Neural progenitor cell (in vitro differentiated cells): Measurements from ENCODE around the gene CFAP92. TPM values are rescaled to one million over a fixed set of nuclear protein-coding genes. Genes with fewer than 3 reads are reported as not detected.

ENCODE experiments used
- DNase-seq: peaks from one replicate; pipeline ENCODE4 v3.0.0-alpha.2; 2016; ENCODE audit warnings: low spot score
- H2AFZ ChIP-seq: fragments of 200-600 bp; sonication (generic); replicated peaks from 2 replicates; pipeline ENCODE4 v1.6.1; 2016; ENCODE audit warnings: antibody characterized with exemption
- H3F3A ChIP-seq: fragments of 200-600 bp; sonication (generic); 2 replicates; pipeline ENCODE4 v1.6.1; 2016; ENCODE audit warnings: antibody characterized with exemption, low read depth
- H3K27ac ChIP-seq: fragments of 200-600 bp; sonication (generic); 2 replicates; pipeline ENCODE4 v1.5.1; 2016; ENCODE audit warnings: mild to moderate bottlenecking
- H3K27me3 ChIP-seq: fragments of 200-600 bp; sonication (generic); 2 replicates; pipeline ENCODE4 v1.6.1; 2016; ENCODE audit warnings: mild to moderate bottlenecking, moderate library complexity
- H3K36me3 ChIP-seq: fragments of 200-600 bp; sonication (generic); 2 replicates; pipeline ENCODE4 v1.5.1; 2016
- H3K4me1 ChIP-seq: fragments of 200-600 bp; sonication (generic); 2 replicates; pipeline ENCODE4 v1.6.1; 2016; ENCODE audit warnings: mixed run types
- H3K4me2 ChIP-seq: fragments of 200-600 bp; sonication (generic); 2 replicates; pipeline ENCODE4 v1.6.1; 2016
- H3K4me3 ChIP-seq: fragments of 200-600 bp; sonication (generic); 2 replicates; pipeline ENCODE4 v1.5.1; 2016
- H3K79me2 ChIP-seq: fragments of 200-600 bp; sonication (generic); 2 replicates; pipeline ENCODE4 v1.6.1; 2016; ENCODE audit warnings: low read depth
- H3K9ac ChIP-seq: fragments of 200-600 bp; sonication (generic); 2 replicates; pipeline ENCODE4 v1.6.1; 2016
- H3K9me3 ChIP-seq: fragments of 200-600 bp; sonication (generic); 2 replicates; pipeline ENCODE4 v1.5.1; 2016; ENCODE audit warnings: low read depth
- H4K20me1 ChIP-seq: fragments of 200-600 bp; sonication (generic); 2 replicates; pipeline ENCODE4 v1.6.1; 2016; ENCODE audit warnings: low read depth
- H3K27ac Mint-ChIP-seq: 3 replicates; pipeline ENCODE4 v1.8.0; 2021; ENCODE audit warnings: mixed read lengths
- H3K27me3 Mint-ChIP-seq: 2 replicates; pipeline ENCODE4 v1.8.0; 2022; ENCODE audit warnings: low read depth, mild to moderate bottlenecking, inconsistent platforms, moderate library complexity, mixed read lengths; ENCODE audit not compliant: insufficient read depth
- H3K36me3 Mint-ChIP-seq: 3 replicates; pipeline ENCODE4 v1.8.0; 2021; ENCODE audit warnings: mixed read lengths
- H3K4me1 Mint-ChIP-seq: 3 replicates; pipeline ENCODE4 v1.8.0; 2021; ENCODE audit warnings: mixed read lengths
- H3K4me3 Mint-ChIP-seq: 3 replicates; pipeline ENCODE4 v1.8.0; 2021; ENCODE audit warnings: mild to moderate bottlenecking, moderate library complexity, mixed read lengths
- H3K9me3 Mint-ChIP-seq: 3 replicates; pipeline ENCODE4 v1.8.0; 2020; ENCODE audit warnings: mixed read lengths
- CTCF ChIP-seq: fragments of 200-600 bp; sonication (generic); IDR thresholded peaks from 2 replicates; pipeline ENCODE4 v1.5.1; 2017; ENCODE audit warnings: antibody characterized with exemption, mild to moderate bottlenecking
- EZH2 ChIP-seq: fragments of 200-600 bp; sonication (generic); IDR thresholded peaks from 2 replicates; pipeline ENCODE4 v1.6.1; 2017; ENCODE audit warnings: antibody characterized with exemption, mild to moderate bottlenecking, moderate library complexity
- EZH2phosphoT487 ChIP-seq: fragments of 200-600 bp; sonication (generic); IDR thresholded peaks from 2 replicates; pipeline ENCODE4 v1.6.1; 2017; ENCODE audit warnings: antibody characterized with exemption
- total RNA-seq: library from RNA; depleted of rRNA; stranded (reverse); fragments of >200 nt; gene quantifications from 2 replicates; pipeline ENCODE4 v1.2.3, GENCODE V29; 2015; ENCODE audit warnings: low replicate concordance

The CFAP92 gene
- total RNA-seq, 1 donor from 2014 or later: 5.5 TPM

- no peaks in the 10 kb centered on the region for H3K4me1 Mint-ChIP-seq
- peaks cover 70% of the 10 kb centered on the region for H3K36me3 Mint-ChIP-seq
- H3K4me3 Mint-ChIP-seq: no peak overlapping the region
- Histone ChIP-seq H3K4me3 (no peak overlapping the region), H3K36me3 (no peaks in the 10 kb centered on the region), H2AFZ (no peak overlapping the region), H3K9me3 (peaks cover 4% of the 10 kb centered on the region), H3K27ac (no peak overlapping the region), H3K9ac (no peak overlapping the region), H3K4me2 (no peak overlapping the region), H3K4me1 (no peaks in the 10 kb centered on the region), H3K27me3 (no peaks in the 10 kb centered on the region), H3F3A (no peaks in the 10 kb centered on the region), H3K79me2 (no peaks in the 10 kb centered on the region), H4K20me1 (no peaks in the 10 kb centered on the region)
- H3K9me3 Mint-ChIP-seq: peaks cover 80% of the 10 kb centered on the region
- DNase-seq: no peak
- H3K27ac Mint-ChIP-seq: no peak overlapping the region
- no peak for TF ChIP-seq EZH2
- TF ChIP-seq EZH2phosphoT487: no peak
- TF ChIP-seq CTCF: no peak
- H3K27me3 Mint-ChIP-seq: peaks cover 14% of the 10 kb centered on the region
These were observed 70.3 kb downstream of the CFAP92 start for GRCh38 chr3:128923576-128923975.

- no peak overlapping the region for H3K4me3 Mint-ChIP-seq
- Histone ChIP-seq H3K4me3 (no peak overlapping the region), H3K79me2 (no peaks in the 10 kb centered on the region), H3F3A (no peaks in the 10 kb centered on the region), H3K9ac (no peak overlapping the region), H3K4me1 (no peaks in the 10 kb centered on the region), H4K20me1 (no peaks in the 10 kb centered on the region), H3K27me3 (no peaks in the 10 kb centered on the region), H3K36me3 (no peaks in the 10 kb centered on the region), H3K4me2 (no peak overlapping the region), H2AFZ (no peak overlapping the region), H3K9me3 (peaks cover 4% of the 10 kb centered on the region), H3K27ac (no peak overlapping the region)
- H3K4me1 Mint-ChIP-seq: no peaks in the 10 kb centered on the region
- H3K9me3 Mint-ChIP-seq: peaks cover 77% of the 10 kb centered on the region
- H3K36me3 Mint-ChIP-seq: peaks cover 70% of the 10 kb centered on the region
- no peak overlapping the region for H3K27ac Mint-ChIP-seq
- DNase-seq: no peak
- peaks cover 14% of the 10 kb centered on the region for H3K27me3 Mint-ChIP-seq
- TF ChIP-seq EZH2phosphoT487 (no peak), EZH2 (no peak), CTCF (no peak)
These were observed 70.9 kb downstream of the CFAP92 start for GRCh38 chr3:128922804-128923459.

DNA sequence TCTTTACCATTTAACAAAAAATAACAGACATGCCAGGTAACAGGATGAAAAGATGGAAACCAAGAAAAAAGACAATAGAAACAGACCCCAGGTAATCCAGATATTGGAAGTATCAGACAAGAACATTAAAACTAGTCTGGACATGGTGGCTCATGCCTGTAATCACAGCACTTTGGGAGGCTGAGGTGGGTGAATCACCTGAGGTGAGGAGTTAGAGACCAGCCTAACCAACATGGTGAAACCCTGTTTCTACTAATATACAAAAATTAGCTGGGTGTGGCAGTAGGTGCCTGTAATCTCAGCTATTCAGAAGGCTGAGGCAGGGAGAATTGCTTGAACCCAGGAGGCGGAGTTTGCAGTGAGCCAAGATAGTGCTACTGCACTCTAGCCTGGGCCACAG lies 73.9 kb downstream of the CFAP92 start:
- Histone ChIP-seq H2AFZ (no peak overlapping the region), H3K9ac (no peak overlapping the region), H3K4me2 (no peak overlapping the region), H4K20me1 (no peaks in the 10 kb centered on the region), H3K36me3 (no peaks in the 10 kb centered on the region), H3K27me3 (no peaks in the 10 kb centered on the region), H3K79me2 (no peaks in the 10 kb centered on the region), H3K9me3 (peaks cover 4% of the 10 kb centered on the region), H3K4me1 (no peaks in the 10 kb centered on the region), H3F3A (no peaks in the 10 kb centered on the region), H3K4me3 (no peak overlapping the region), H3K27ac (no peak overlapping the region)
- Mint-ChIP-seq H3K27ac (no peak overlapping the region), H3K4me1 (no peaks in the 10 kb centered on the region), H3K27me3 (peaks cover 14% of the 10 kb centered on the region), H3K36me3 (peaks cover 74% of the 10 kb centered on the region), H3K9me3 (peaks cover 56% of the 10 kb centered on the region), H3K4me3 (no peak overlapping the region)
- DNase-seq: no peak
- no peak for TF ChIP-seq EZH2phosphoT487
- no peak for TF ChIP-seq EZH2
- no peak for TF ChIP-seq CTCF
